K562 (cell line): Measurements from ENCODE around the gene MARCHF7. TPM values are rescaled to one million over a fixed set of nuclear protein-coding genes. Genes with fewer than 3 reads are reported as not detected.

Experiments
- COPS2 ChIP-seq: fragments of 450-650 bp; conservative IDR thresholded peaks from 2 replicates; pipeline ENCODE4 v1.6.1; 2016; ENCODE audit warnings: mild to moderate bottlenecking, moderate library complexity
- DEAF1 ChIP-seq: fragments of 450-650 bp; formaldehyde crosslinking; IDR thresholded peaks from 2 replicates; pipeline ENCODE4 v1.4.0; 2020; ENCODE audit warnings: mild to moderate bottlenecking, moderate library complexity
- DMBX1 ChIP-seq: fragments of 250-450 bp; sonication (Bioruptor Pico); IDR thresholded peaks from 2 replicates; pipeline ENCODE4 v1.8.0; 2022; ENCODE audit warnings: inconsistent platforms, mild to moderate bottlenecking, moderate library complexity, borderline replicate concordance
- GTF3C2 ChIP-seq: IDR thresholded peaks from 3 replicates; pipeline ENCODE4 v1.6.1; 2011; ENCODE audit warnings: borderline replicate concordance, mild to moderate bottlenecking, moderate library complexity; ENCODE audit not compliant: insufficient read length; ENCODE audit errors: extremely low read depth
- LARP7 ChIP-seq: fragments of 450-650 bp; IDR thresholded peaks from 2 replicates; pipeline ENCODE4 v1.6.1; 2016
- MXD1 ChIP-seq: fragments of 250-450 bp; sonication (Bioruptor Pico); IDR thresholded peaks from 2 replicates; pipeline ENCODE4 v1.8.0; 2021; ENCODE audit warnings: borderline replicate concordance, mild to moderate bottlenecking, moderate library complexity; ENCODE audit not compliant: poor library complexity, severe bottlenecking
- PRDM10 ChIP-seq: fragments of 450-650 bp; IDR thresholded peaks from 2 replicates; pipeline ENCODE4 v1.6.1; 2018; ENCODE audit not compliant: partially characterized antibody
- RHOXF2B ChIP-seq: fragments of 250-450 bp; sonication (Bioruptor Pico); conservative IDR thresholded peaks from 2 replicates; pipeline ENCODE4 v1.5.1; 2021
- SIN3A ChIP-seq, 2 experiments: fragments of 150-350 bp in 1 of 2; IDR thresholded peaks; 2 replicates each; pipeline ENCODE4 v1.6.1; 2011 to 2016; ENCODE audit warnings: borderline replicate concordance in 2 of 2, low read depth in 2 of 2, low read length in 2 of 2, mild to moderate bottlenecking in 2 of 2, moderate library complexity in 2 of 2; ENCODE audit not compliant: control insufficient read depth in 1 of 2
- SMAD3 ChIP-seq: fragments of 450-650 bp; formaldehyde crosslinking; conservative IDR thresholded peaks from 2 replicates; pipeline ENCODE4 v1.4.0; 2020; ENCODE audit warnings: mild to moderate bottlenecking
- ZC3H8 ChIP-seq: fragments of 450-650 bp; IDR thresholded peaks from 2 replicates; pipeline ENCODE4 v1.6.1; 2017
- polyA plus RNA-seq, 8 experiments: library from polyadenylated mRNA; depleted of rRNA in 4 of 8; stranded (reverse) in 5 of 8; unstranded in 3 of 8; fragments of >200 nt; fragmentation: Nextera tagmentation in 2 of 8; fragmentation: Illumina TruSeq in 1 of 8; extraction: Ambion mirVana in 2 of 8; extraction: Trizol in 1 of 8; gene quantifications; 2 replicates each; pipeline versions ENCODE4 v1.2.1 to v1.2.3, GENCODE V29; 2011 to 2014; ENCODE audit warnings: inconsistent platforms in 1 of 8, missing spikeins in 1 of 8
- total RNA-seq, 7 experiments: library from RNA; depleted of rRNA in 6 of 7; stranded (reverse); fragments of >200 nt in 6 of 7; fragmentation: Illumina TruSeq in 2 of 7; extraction: Trizol in 2 of 7; gene quantifications; 2 replicates each; pipeline versions ENCODE4 v1.2.1 to v1.2.3, GENCODE V29; 2011 to 2021; ENCODE audit warnings: low replicate concordance in 1 of 7
- TF ChIP-seq, protein P1 (sequence below): sonication (generic); formaldehyde crosslinking; IDR thresholded peaks from 2 replicates; pipeline ENCODE4 v1.8.0; 2022; ENCODE audit warnings: mild to moderate bottlenecking, missing genetic modification reagents
- TF ChIP-seq, protein P2 (sequence below): fragments of 450-650 bp; IDR thresholded peaks from 2 replicates; pipeline ENCODE4 v1.6.1; 2016; ENCODE audit warnings: antibody characterized with exemption
- TF ChIP-seq, protein P3 (sequence below): fragments of 250-450 bp; sonication (Bioruptor Pico); IDR thresholded peaks from 2 replicates; pipeline ENCODE4 v1.5.0; 2021

MARCHF7 gene
- total and polyA plus RNA-seq, 9 of the 15 experiments (the other 6 are each of a cell fraction or from before 2014, with no cell fraction given) = 58.2 to 137 (median 86.7) TPM

- TF ChIP-seq GTF3C2 (no peak), ZC3H8 (peak; percentile 45; the same call in 1 of the 2 replicates), DEAF1 (CRISPR knock-in tag) (peak; percentile 84), MXD1 (CRISPR knock-in tag) (no peak), SIN3A (IDR thresholded peaks at IDR 0.05; ENCODE audit: borderline replicate concordance in 2 of 2, control insufficient read depth in 1 of 2, low read depth in 2 of 2, low read length in 2 of 2) (peak; percentile 56 to 73; a peak in 3 of 4 replicates), SMAD3 (CRISPR knock-in tag) (0 out of 2 replicates have a peak, but pooled peaks have one; percentile 42), LARP7 (peak; percentile 97), PRDM10 (peak; percentile 6), DMBX1 (CRISPR knock-in tag) (0 out of 2 replicates have a peak, but pooled peaks have one; percentile 24), RHOXF2B (no peak), COPS2 (no peak)
- TF ChIP-seq, protein P1, sequence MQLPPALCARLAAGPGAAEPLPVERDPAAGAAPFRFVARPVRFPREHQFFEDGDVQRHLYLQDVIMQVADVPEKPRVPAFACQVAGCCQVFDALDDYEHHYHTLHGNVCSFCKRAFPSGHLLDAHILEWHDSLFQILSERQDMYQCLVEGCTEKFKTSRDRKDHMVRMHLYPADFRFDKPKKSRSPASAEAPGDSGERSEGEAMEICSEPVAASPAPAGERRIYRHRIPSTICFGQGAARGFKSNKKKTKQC = peak; percentile 98
- TF ChIP-seq, protein P2, sequence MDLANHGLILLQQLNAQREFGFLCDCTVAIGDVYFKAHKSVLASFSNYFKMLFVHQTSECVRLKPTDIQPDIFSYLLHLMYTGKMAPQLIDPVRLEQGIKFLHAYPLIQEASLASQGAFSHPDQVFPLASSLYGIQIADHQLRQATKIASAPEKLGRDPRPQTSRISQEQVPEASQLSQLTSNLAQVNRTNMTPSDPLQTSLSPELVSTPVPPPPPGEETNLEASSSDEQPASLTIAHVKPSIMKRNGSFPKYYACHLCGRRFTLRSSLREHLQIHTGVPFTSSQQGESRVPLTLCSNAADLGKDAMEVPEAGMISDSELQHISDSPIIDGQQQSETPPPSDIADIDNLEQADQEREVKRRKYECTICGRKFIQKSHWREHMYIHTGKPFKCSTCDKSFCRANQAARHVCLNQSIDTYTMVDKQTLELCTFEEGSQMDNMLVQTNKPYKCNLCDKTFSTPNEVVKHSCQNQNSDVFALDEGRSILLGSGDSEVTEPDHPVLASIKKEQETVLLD = peak; percentile 70; the same call in 1 of the 2 replicates
- TF ChIP-seq, protein P3, sequence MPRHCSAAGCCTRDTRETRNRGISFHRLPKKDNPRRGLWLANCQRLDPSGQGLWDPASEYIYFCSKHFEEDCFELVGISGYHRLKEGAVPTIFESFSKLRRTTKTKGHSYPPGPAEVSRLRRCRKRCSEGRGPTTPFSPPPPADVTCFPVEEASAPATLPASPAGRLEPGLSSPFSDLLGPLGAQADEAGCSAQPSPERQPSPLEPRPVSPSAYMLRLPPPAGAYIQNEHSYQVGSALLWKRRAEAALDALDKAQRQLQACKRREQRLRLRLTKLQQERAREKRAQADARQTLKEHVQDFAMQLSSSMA (CRISPR knock-in tag) = no peak
Observed at GRCh38 chr2:159712143-159712928, at the start of gene MARCHF7 (continued).
